ENCODE data around the gene CCT7.
"Not testable (repeated sequence)": the region's sequence is repeated elsewhere in the genome, so short reads cannot be mapped to it uniquely, and the experiment has no call there.

Gene CCT7

DNA sequence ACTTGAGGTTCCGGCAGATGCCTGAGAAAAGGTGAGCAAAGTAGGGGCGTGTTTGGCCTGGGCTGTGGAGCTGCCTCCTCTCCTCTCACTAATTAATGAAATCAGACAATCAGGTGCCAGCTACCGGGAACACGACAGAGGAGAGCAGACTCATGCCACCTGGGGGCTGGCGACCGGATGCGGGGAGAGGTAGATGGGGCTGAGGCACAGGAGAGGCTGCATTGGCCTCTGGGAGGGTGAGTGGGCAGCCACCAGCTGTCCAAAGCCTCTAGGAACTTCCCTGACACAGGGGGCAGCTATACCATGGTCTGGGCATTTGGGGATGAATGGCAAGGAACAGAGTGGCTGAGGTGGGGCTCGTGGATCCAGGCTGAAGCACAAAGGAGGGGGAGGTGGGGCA lies 25.2 kb downstream of the CCT7 start:
- Histone ChIP-seq H3K4me3 (ENCODE audit: low read length) (no peak overlapping the region), H3K27ac (ENCODE audit: low read depth, low read length) (no peak overlapping the region), H3K36me3 (ENCODE audit: control insufficient read depth, insufficient read depth, low read length) (no peaks in the 10 kb centered on the region), H3K27me3 (ENCODE audit: control insufficient read depth, insufficient read depth, low read length) (no peaks in the 10 kb centered on the region), H3K9ac (ENCODE audit: low read length) (no peak overlapping the region), H3K4me1 (ENCODE audit: control insufficient read depth, insufficient read depth, low read length) (no peaks in the 10 kb centered on the region)

DNA sequence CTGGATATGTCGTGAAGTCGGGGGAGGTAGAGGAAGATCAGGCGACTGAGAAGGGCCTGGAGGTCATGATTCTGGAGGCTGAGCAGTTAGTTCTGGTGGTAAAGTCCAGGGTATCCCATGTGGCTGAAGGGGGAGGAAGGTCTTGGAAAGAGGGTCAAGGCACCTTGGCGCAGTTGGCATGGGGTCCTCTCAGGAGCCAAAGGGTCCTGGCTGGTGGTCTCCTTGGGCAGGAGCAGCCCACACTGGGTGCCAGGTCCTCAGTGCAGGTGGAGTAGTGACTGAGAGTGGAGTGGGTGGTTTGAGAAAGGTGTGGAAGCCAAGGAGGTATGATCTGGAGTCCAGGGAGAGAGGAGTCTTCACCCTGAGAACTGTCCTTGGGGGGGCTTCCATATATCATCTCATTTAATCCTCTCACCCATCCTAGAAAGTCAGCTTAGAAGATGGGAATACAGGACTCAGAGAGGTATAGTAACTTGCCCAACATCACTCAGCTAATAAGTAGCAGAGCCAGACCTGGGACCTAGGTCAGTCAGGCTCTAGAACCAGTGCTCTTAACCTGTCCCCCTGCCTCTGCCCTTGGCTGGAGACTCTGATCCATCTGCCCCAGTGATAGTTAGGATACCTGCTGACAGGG lies 25.7 kb downstream of the CCT7 start:
- no peak overlapping the region for H3K27ac ChIP-seq (ENCODE audit: low read depth, low read length)
- no peaks in the 10 kb centered on the region for H3K36me3 ChIP-seq (ENCODE audit: control insufficient read depth, insufficient read depth, low read length)
- H3K4me1 ChIP-seq (ENCODE audit: control insufficient read depth, insufficient read depth, low read length), result no peaks in the 10 kb centered on the region
- no peak overlapping the region for H3K4me3 ChIP-seq (ENCODE audit: low read length)
- no peaks in the 10 kb centered on the region for H3K27me3 ChIP-seq (ENCODE audit: control insufficient read depth, insufficient read depth, low read length)
- H3K9ac ChIP-seq (ENCODE audit: low read length), result no peak overlapping the region

DNA sequence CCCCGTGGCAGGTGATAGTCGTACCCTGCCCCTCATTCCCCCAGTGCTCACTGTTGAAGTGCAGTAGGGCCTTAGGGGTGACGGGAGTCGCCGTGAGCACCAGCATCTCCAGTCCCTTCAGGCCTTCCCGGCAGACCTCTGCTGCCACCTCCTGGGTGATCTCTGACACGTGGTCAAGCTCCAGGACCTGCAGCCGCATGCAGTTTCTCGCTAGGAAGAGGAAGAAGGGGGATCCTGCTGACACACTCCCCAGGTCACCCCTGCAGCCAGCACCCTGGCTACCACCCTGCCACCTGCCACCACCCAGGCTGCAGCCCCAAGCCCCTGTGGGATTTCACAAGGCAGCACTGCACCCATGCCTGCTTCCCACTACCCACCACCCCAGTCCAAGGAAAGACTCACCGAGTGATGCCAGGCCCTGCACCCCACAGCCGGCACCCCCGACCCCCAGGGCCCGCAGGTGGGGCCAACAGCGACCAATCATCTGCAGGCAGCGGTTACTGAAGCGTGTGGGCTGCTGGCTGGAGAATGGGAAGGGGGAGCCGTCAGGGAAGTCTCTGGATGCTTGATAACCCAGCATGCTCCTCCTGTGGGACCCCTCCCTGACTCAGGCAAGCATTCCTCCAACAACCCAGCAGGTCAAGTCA lies 26.4 kb downstream of the CCT7 start:
- no peaks in the 10 kb centered on the region for H3K36me3 ChIP-seq (ENCODE audit: control insufficient read depth, insufficient read depth, low read length)
- H3K27me3 ChIP-seq (ENCODE audit: control insufficient read depth, insufficient read depth, low read length), result no peaks in the 10 kb centered on the region
- no peak overlapping the region for H3K27ac ChIP-seq (ENCODE audit: low read depth, low read length)
- no peak overlapping the region for H3K9ac ChIP-seq (ENCODE audit: low read length)
- no peak overlapping the region for H3K4me3 ChIP-seq (ENCODE audit: low read length)
- H3K4me1 ChIP-seq (ENCODE audit: control insufficient read depth, insufficient read depth, low read length), result no peaks in the 10 kb centered on the region

DNA sequence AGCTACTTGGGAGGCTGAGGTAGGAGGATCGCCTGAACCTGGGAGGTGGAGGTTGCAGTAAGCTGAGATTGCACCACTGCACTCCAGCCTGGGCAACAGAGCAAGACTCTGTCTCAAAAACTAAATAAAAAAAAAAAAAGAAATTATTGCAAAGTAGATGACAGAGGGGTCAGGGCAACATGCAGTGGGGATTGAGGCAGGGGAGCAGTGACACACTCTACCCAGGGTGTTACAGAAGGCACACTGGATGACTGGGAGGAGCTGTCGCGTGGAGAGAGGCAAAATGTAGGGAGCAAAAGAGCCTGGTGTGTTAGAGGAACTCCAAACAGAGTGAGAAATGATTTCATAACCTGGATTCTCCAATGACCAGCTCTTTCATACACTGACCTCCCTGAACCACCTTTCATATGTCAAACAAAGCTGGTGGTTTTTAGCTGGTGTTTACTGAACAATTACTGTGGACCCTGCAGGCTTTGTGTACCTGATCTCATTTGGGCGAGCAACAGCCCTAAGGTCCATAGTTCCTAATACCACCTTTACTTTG lies 28.1 kb downstream of the CCT7 start:
- Histone ChIP-seq H3K27ac (ENCODE audit: low read depth, low read length) (no peak overlapping the region), H3K36me3 (ENCODE audit: control insufficient read depth, insufficient read depth, low read length) (no peaks in the 10 kb centered on the region), H3K9ac (ENCODE audit: low read length) (no peak overlapping the region), H3K27me3 (ENCODE audit: control insufficient read depth, insufficient read depth, low read length) (no peaks in the 10 kb centered on the region), H3K4me1 (ENCODE audit: control insufficient read depth, insufficient read depth, low read length) (no peaks in the 10 kb centered on the region), H3K4me3 (ENCODE audit: low read length) (no peak overlapping the region)

DNA sequence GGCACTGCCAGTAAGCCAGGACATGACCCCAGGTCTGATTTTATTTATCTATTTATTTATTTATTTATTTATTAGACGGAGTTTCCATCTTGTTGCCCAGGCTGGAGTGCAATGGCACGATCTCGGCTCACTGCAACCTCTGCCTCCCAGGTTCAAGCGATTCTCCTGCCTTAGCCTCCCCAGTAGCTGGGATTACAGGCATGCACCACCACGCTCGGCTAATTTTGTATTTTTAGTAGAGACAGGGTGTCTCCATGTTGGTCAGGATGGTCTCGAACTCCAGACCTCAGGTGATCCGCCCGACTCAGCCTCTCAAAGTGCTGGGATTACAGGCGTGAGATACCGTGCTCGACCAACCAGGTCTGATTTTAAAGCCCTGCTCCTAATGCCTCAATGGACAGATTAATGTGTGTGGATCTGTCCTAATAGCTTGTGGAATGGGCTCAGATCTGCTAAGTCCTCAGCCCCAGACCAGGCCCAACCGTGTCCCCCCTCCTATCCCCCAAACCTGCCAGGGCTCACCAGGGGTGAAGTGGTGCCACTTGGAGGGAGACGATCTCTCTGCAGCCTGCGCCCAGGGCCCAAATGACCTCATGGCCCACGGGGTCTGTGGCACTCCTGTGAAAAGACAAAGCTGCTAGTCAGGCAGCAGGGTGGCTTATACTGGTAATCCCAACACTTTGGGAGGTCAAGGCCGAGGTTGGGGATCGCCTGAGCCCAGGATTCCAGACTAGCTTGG lies 28.8 kb downstream of the CCT7 start:
- not testable (repeated sequence) for H3K4me3 ChIP-seq (ENCODE audit: low read length); H3K4me1 ChIP-seq (ENCODE audit: control insufficient read depth, insufficient read depth, low read length); H3K27ac ChIP-seq (ENCODE audit: low read depth, low read length); H3K27me3 ChIP-seq (ENCODE audit: control insufficient read depth, insufficient read depth, low read length); H3K9ac ChIP-seq (ENCODE audit: low read length); H3K36me3 ChIP-seq (ENCODE audit: control insufficient read depth, insufficient read depth, low read length)

DNA sequence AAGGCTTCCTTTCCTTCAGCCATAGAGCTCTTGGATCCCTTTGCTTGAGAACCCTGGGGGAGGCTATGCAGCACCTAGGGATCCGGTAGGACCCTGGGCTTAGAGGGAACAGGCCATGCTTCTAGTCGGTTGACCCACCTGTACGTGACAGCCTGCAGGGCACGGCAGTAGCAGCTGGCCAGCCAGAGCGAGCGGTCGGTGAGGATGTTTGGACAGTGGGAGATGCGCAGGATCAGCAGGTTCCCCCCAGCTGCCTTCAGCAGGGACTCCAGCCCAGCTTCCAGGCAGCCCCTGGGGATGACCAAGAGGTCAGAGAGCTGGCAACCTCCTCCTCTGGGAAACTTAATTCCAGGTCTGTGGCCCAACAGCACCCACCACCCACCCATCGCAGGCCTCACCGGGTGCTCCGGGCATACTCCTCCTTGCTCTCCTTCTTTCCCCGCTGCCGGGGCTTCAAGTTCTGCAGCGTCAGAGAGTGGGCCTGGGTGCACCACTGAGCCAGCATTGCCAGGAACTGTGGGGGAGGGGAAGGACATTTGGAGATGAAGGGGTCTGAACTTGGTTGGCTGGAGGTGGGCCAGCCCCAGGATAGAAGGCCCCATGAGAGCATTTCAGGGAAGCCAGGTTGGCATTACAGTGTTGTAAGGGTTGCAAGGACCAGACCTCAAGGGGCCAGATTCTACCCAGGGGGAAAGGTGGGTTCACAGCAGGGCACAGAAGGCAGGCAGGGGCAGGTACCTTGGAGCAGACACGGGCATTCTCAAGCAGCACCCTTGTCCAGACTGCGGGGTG lies 29.6 kb downstream of the CCT7 start:
- H3K27ac ChIP-seq (ENCODE audit: low read depth, low read length), result no peak overlapping the region
- H3K36me3 ChIP-seq (ENCODE audit: control insufficient read depth, insufficient read depth, low read length), result no peaks in the 10 kb centered on the region
- no peak overlapping the region for H3K4me3 ChIP-seq (ENCODE audit: low read length)
- no peak overlapping the region for H3K9ac ChIP-seq (ENCODE audit: low read length)
- no peaks in the 10 kb centered on the region for H3K4me1 ChIP-seq (ENCODE audit: control insufficient read depth, insufficient read depth, low read length)
- H3K27me3 ChIP-seq (ENCODE audit: control insufficient read depth, insufficient read depth, low read length), result peaks cover 6% of the 10 kb centered on the region

DNA sequence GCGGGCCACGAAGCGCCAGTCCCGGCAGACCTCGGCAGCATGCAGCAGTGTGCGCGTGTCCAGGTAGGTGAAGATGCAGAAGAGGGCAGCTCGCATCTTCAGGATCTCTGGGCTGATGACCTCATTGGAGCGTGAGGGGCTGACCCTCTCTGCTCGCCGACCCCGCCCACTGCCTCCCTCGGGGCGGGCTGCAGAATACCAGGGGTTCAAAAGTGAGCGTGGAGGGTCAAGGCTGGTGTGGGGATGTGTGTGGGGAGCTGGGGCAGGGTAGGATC lies 30.2 kb downstream of the CCT7 start:
- peaks cover 6% of the 10 kb centered on the region for H3K27me3 ChIP-seq (ENCODE audit: control insufficient read depth, insufficient read depth, low read length)

DNA sequence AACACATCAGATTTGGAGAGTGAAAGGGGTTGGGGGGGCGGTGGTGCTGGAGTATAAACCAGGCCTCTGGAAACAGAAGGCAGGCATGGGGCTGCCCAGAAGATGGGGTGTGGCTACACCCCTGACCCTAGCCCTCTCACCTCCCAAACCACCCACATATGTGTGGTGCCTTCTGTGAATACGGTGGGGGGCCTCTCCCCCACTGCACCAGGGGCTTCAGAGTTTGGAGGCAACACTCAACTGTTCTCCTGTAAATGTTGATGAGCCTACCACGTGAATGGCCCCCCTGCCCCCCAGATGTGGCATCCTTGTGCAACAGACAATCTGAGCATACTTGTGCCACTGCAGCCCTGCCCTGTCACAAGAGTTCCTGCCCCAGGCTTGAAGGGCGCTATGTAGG lies 30.7 kb downstream of the CCT7 start:
- H3K36me3 ChIP-seq (ENCODE audit: control insufficient read depth, insufficient read depth, low read length), result no peaks in the 10 kb centered on the region
- no peak overlapping the region for H3K27ac ChIP-seq (ENCODE audit: low read depth, low read length)
- H3K4me3 ChIP-seq (ENCODE audit: low read length), result no peak overlapping the region
- peaks cover 6% of the 10 kb centered on the region for H3K27me3 ChIP-seq (ENCODE audit: control insufficient read depth, insufficient read depth, low read length)
- H3K4me1 ChIP-seq (ENCODE audit: control insufficient read depth, insufficient read depth, low read length), result no peaks in the 10 kb centered on the region
- H3K9ac ChIP-seq (ENCODE audit: low read length), result no peak overlapping the region

More for the DNA sequence above, 30.2 kb downstream of the CCT7 start:
- Histone ChIP-seq H3K4me1 (ENCODE audit: control insufficient read depth, insufficient read depth, low read length) (no peaks in the 10 kb centered on the region), H3K36me3 (ENCODE audit: control insufficient read depth, insufficient read depth, low read length) (no peaks in the 10 kb centered on the region), H3K4me3 (ENCODE audit: low read length) (no peak overlapping the region), H3K27ac (ENCODE audit: low read depth, low read length) (no peak overlapping the region), H3K9ac (ENCODE audit: low read length) (no peak overlapping the region)

DNA sequence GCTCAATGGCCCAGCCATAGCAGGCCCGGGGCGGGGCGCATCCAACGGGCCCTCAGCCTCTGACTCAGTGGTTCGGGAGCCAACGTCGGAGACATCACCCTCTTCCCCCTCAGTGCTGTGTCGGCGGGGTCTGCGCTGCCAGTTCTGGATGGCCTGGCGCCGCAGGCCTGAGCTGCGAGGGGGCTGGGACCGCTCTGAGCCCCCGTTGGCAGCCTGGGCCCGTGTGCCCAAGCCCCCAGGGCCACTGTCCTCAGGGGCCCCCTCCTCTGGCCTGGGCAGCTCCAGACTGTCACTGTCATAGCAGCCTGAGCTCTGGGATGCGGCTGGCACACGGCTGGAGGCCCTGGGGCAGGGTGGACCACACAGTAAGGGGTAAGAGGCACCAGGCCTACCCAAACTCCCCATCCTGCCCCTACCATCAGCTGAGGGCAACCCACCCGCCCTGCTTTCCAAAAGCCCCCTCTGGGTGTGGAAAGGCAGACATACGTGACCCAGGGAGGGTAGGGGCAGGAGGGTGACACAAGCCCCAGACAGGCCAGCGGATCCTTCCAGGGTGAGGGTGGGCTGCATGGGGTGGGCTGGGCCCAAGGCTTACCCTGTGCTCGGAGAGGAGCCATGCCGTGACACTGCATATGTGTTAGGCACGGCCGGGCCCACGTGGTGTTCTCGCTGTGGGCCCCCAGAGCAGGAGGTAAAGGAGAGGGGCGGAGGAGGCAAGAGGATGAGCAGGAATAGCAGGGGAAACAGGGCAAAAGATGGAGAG lies 31.4 kb downstream of the CCT7 start:
- Histone ChIP-seq H3K36me3 (ENCODE audit: control insufficient read depth, insufficient read depth, low read length) (no peaks in the 10 kb centered on the region), H3K27ac (ENCODE audit: low read depth, low read length) (no peak overlapping the region), H3K4me3 (ENCODE audit: low read length) (no peak overlapping the region), H3K27me3 (ENCODE audit: control insufficient read depth, insufficient read depth, low read length) (peaks cover 6% of the 10 kb centered on the region), H3K9ac (ENCODE audit: low read length) (no peak overlapping the region), H3K4me1 (ENCODE audit: control insufficient read depth, insufficient read depth, low read length) (no peaks in the 10 kb centered on the region)

DNA sequence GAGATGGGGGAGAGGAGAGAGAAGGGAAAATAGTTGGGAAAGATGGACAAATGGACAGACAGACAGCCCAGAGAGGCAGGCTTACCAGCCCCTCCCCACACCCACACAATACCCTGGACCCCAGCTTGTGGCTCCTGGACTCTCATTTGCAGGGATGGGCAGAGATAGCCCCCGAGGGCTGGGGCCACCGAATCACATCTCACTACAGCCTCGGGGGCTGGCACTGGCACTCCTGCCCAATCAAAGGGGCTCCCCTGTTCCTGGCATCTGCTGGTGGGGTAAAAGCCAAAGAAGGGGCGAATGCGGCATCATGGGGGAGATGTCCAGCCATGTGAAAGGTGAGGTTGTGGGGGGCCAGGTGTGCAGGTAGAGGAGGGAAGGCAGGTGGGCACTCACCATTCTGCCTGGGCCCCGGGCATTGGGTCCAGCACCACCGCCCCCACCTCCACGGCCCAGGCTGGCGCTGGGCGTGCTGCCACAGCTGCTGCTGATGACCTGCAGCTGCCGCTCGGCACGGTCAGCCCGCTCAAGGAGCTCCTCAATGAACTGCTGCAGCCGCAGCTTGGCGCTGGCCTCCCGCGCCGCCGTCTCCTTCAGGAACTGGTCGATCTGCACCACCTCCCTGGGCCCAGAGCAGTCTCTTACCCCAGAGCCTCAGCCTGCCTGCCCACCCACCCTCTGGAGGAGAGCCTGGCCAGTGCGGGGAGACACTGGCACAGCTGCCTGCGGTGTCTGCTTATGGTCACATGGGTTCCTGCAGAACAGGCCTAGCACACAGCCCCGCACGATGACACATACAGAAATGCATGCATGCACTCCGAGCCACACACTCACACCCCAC lies 32.2 kb downstream of the CCT7 start:
- H3K36me3 ChIP-seq (ENCODE audit: control insufficient read depth, insufficient read depth, low read length), result no peaks in the 10 kb centered on the region
- no peak overlapping the region for H3K9ac ChIP-seq (ENCODE audit: low read length)
- no peak overlapping the region for H3K27ac ChIP-seq (ENCODE audit: low read depth, low read length)
- H3K4me1 ChIP-seq (ENCODE audit: control insufficient read depth, insufficient read depth, low read length), result no peaks in the 10 kb centered on the region
- no peak overlapping the region for H3K4me3 ChIP-seq (ENCODE audit: low read length)
- H3K27me3 ChIP-seq (ENCODE audit: control insufficient read depth, insufficient read depth, low read length), result peaks cover 6% of the 10 kb centered on the region

DNA sequence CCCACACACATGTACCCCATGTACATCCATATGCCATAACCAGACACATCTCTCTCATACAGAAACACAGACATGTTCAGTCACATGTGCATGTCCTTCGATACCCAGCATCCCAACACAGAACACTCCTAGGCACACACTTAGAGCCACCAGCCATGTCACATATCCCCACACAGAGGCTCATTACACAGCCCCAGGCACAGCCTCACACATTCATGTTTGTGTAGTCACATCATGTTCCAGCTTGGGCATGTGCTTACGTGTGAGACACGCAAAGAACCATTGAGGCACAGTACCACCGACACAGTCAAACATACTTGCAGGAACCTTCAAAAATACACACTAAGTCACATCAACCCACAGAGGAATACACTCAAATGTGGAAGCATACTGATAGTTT lies 32.9 kb downstream of the CCT7 start:
- Histone ChIP-seq H3K36me3 (ENCODE audit: control insufficient read depth, insufficient read depth, low read length) (no peaks in the 10 kb centered on the region), H3K4me1 (ENCODE audit: control insufficient read depth, insufficient read depth, low read length) (no peaks in the 10 kb centered on the region), H3K27ac (ENCODE audit: low read depth, low read length) (no peak overlapping the region), H3K9ac (ENCODE audit: low read length) (no peak overlapping the region), H3K27me3 (ENCODE audit: control insufficient read depth, insufficient read depth, low read length) (peaks cover 6% of the 10 kb centered on the region), H3K4me3 (ENCODE audit: low read length) (no peak overlapping the region)

Data from rectal smooth muscle tissue (tissue), 1 donor.